ENCODE results near the gene ASNS.

The ASNS gene

DNA sequence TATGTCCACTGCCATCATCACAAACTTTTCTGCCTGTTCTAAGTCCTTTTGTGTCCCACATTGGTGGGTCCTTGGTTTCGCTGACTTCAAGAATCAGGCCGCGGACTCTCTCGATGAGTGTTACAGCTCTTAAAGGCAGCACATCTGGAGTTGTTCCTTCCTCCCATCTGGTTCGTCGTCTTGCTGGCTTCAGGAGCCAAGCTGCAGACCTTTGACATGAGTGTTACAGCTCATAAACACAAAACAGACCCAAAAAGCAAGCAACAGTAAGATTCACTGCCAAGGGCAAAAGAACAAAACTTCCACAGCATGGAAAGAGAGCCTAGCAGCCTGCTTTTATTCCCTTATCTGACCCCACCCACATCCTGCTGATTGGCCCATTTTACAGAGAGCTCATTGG is 30.2 kb downstream of the ASNS start:
- TF ChIP-seq, protein P1, sequence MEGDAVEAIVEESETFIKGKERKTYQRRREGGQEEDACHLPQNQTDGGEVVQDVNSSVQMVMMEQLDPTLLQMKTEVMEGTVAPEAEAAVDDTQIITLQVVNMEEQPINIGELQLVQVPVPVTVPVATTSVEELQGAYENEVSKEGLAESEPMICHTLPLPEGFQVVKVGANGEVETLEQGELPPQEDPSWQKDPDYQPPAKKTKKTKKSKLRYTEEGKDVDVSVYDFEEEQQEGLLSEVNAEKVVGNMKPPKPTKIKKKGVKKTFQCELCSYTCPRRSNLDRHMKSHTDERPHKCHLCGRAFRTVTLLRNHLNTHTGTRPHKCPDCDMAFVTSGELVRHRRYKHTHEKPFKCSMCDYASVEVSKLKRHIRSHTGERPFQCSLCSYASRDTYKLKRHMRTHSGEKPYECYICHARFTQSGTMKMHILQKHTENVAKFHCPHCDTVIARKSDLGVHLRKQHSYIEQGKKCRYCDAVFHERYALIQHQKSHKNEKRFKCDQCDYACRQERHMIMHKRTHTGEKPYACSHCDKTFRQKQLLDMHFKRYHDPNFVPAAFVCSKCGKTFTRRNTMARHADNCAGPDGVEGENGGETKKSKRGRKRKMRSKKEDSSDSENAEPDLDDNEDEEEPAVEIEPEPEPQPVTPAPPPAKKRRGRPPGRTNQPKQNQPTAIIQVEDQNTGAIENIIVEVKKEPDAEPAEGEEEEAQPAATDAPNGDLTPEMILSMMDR (IDR thresholded peaks at IDR 0.05), result no peak

DNA sequence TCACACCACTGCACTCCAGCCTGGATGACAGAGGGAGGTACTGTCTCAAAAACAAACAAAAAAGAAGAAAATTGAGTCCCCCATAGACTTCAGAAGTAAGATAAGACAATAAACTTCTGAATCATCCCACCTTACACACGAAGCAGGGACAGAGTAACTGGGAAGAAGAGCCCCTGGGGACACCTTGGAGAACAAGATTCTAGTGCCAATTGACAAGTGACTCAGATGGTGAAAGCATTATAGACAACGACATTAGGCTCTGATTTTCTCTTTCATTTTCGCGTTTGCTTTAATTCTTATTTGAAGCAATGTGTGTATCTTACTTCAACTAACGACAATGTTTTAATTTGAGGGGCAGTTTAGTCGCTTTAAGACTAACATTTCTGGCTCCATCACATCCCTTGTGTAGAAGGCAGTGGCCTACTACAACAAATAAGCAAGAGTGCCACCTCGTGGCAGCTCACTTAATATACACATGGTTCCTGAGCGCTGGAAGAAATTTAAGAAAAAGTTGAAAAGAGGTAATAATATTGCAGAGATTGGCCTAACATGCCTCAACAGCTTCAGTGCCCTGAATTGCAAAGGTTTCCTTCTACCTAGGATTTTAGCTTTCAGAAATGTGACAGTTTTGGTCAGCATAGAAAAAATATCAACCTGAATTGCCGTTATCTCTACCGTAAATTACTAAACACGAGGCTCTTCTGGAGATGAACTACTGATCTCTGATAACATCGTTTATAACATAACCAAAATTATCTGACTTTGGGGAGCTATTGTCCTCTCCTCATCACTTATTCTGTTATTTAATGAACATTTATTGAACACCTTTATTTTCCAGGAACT is 36.7 kb downstream of the ASNS start:
- TF ChIP-seq, protein P1 (IDR thresholded peaks at IDR 0.05), result peak; percentile 75

DNA sequence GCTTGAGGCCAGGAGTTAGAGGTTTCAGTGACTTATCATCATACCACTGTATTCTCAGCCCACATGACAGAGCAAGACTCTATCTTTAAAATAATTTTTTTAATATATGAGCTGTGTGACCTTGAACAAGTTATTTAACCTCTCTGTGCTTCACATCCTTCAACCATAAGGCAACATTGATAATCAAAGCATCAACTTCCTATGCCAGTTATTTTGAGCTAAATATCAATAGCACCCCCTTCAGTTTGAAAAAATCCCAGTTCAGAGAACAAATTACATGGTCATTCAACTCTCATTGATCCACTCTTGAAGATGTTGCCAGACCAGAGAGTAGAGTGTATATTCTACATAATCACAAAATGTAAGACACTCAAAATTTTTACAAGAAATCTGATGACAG is 53.0 kb downstream of the ASNS start:
- TF ChIP-seq, protein P1 (IDR thresholded peaks at IDR 0.05), result peak; percentile 10; the same call in 1 of the 2 replicates

DNA sequence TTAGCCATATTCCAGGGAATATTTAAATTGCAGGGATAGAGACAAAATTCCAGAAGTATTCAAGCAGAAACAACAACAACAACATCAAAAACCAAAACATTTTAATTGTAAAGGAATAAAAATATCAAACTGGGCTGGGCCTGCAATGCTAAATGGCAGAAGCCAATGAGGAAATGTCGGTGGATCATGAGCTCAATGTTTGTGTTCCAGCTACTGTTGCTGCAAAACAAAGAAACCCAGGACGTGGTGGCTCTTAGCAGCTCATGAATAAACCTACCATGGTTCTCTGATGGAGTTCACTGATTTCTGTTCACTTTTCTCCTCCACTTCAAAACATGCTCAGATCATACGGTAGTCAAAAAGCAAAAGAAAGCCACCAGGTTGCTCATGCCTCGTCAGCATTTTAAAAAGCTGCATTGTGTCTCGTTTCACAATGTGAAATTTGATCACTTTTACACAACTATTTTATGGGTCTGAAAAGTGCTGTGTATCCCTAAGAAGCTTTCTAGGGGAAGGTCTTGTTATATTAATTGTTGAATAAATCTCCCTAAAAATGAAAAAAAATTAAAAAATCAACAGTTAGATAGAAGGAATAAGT is 54.0 kb downstream of the ASNS start:
- TF ChIP-seq, protein P1 (IDR thresholded peaks at IDR 0.05), result no peak

Data from LNCAP (cell line).